ENCODE measurements around the gene MUC5B.

DNA sequence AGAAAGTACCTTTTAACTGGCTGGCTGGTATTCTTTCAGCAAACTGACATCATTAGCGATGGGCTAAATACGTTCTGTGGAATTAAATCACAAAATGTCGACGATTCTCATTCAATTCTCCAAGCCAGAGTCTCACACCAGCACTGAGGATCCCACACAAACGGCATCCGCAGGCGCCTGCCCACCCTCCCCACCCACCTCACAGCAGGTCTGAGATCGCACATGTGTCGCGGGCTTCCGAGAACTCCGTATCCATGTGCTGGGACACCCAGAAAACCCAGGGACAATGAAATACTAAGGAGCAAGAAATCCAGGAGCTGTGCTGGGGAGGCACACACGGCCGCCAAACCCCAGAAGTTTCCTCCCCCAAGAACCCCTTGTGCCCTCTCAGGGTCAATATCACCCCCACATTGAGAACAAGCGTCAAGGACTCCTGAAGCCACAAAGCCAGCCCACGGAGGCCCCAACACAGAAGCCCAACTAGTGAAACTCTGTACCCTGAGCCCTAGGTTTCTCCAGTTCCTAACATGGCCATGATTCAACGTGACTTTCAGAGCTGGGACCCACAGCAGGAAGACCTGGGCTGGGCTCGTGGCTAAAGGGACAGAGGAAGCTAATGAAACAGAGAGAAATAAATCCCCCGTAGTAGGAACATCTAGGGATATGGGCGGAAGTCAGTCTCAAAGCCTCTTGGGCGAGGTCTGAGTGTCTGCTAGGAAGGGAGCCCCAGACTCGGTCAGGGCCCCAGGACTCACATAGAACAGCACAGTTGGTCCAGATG, 78.5 kb downstream of the MUC5B start:
- TF ChIP-seq EZH2 (IDR thresholded peaks at IDR 0.05; ENCODE audit: insufficient read depth, poor library complexity, severe bottlenecking) (no peak), EZH2phosphoT487 (IDR thresholded peaks at IDR 0.05; ENCODE audit: insufficient read depth, low read depth) (no peak)
